Endothelial cell of umbilical vein (primary cell): ENCODE data around the gene RAB37. TPM values are rescaled to one million over a fixed set of nuclear protein-coding genes. Genes with fewer than 3 reads are reported as not detected.

ENCODE experiments used
- BruUV-seq: library from RNA; stranded (reverse); fragments of 400-500 nt; replicated peaks from 2 replicates; lab custom pipeline; 2021; lab: Mats Ljungman, UMichigan
- CTCF ChIA-PET: fragments of 300-600, 350-600 bp; sonication (Branson Sonifier 250); formaldehyde crosslinking; loops from one replicate; lab custom pipeline; 2021; ENCODE audit warnings: antibody characterized with exemption, inconsistent platforms; lab: Charles Lee
- POLR2A ChIA-PET: fragments of 300-600, 350-600 bp; sonication (Branson Sonifier 250); formaldehyde crosslinking; loops from one replicate; lab custom pipeline; 2021; ENCODE audit warnings: antibody characterized with exemption, inconsistent platforms; lab: Charles Lee
- DNase-seq: peaks from one replicate; pipeline ENCODE4 v3.0.0-alpha.2; 2011; ENCODE audit warnings: low read depth, low spot score
- FAIRE-seq: peaks from 2 replicates; lab custom pipeline; 2011; peaks lifted over from hg19 to GRCh38; lab: Jason Lieb, UNC
- H2AFZ ChIP-seq: 2 replicates; pipeline ENCODE4 v1.6.0; 2012; ENCODE audit warnings: low read depth, low read length, control low read depth, inconsistent platforms
- H3K27ac ChIP-seq: 2 replicates; pipeline ENCODE4 v1.5.1; 2011; ENCODE audit warnings: low read depth, mild to moderate bottlenecking, control low read depth, low read length, moderate library complexity; ENCODE audit not compliant: insufficient read depth
- H3K27me3 ChIP-seq, 2 experiments: 2 replicates each; pipeline versions ENCODE4 v1.6.0 to v1.6.1; 2011; ENCODE audit warnings: low read length in 2 of 2, mixed read lengths in 1 of 2; ENCODE audit not compliant: control insufficient read depth in 2 of 2, insufficient read depth in 2 of 2
- H3K36me3 ChIP-seq, 2 experiments: 2 replicates in 1 of 2; 3 replicates in 1 of 2; pipeline ENCODE4 v1.5.1; 2011; ENCODE audit warnings: low read length in 2 of 2, mild to moderate bottlenecking in 1 of 2, moderate library complexity in 1 of 2; ENCODE audit not compliant: control insufficient read depth in 2 of 2, insufficient read depth in 2 of 2; ENCODE audit errors: extremely low read depth in 1 of 2
- H3K4me1 ChIP-seq: 3 replicates; pipeline ENCODE4 v1.5.1; 2011; ENCODE audit warnings: mild to moderate bottlenecking, low read length; ENCODE audit not compliant: control insufficient read depth, insufficient read depth; ENCODE audit errors: extremely low read depth
- H3K4me2 ChIP-seq: 2 replicates; pipeline ENCODE4 v1.6.1; 2011; ENCODE audit warnings: low read length, control low read depth, mixed read lengths; ENCODE audit not compliant: insufficient read depth
- H3K4me3 ChIP-seq, 3 experiments: fragments of 200-600 bp in 1 of 3; sonication (generic), shearing (Covaris generic) in 1 of 3; replicated peaks in 1 of 3; 2 replicates each; pipeline ENCODE4 v1.5.1; 2011 to 2016; ENCODE audit warnings: control low read depth in 3 of 3, low read length in 3 of 3, mild to moderate bottlenecking in 2 of 3, inconsistent platforms in 1 of 3, low read depth in 1 of 3, moderate library complexity in 1 of 3; ENCODE audit not compliant: insufficient read depth in 1 of 3
- H3K79me2 ChIP-seq: 2 replicates; pipeline ENCODE4 v1.6.0; 2012; ENCODE audit warnings: low read length, inconsistent platforms; ENCODE audit not compliant: control insufficient read depth, insufficient read depth
- H3K9ac ChIP-seq: replicated peaks from 2 replicates; pipeline ENCODE3; 2011; ENCODE audit warnings: low read length, control low read depth; ENCODE audit not compliant: insufficient read depth; ENCODE audit errors: extremely low read depth
- H3K9me1 ChIP-seq: replicated peaks from 3 replicates; pipeline ENCODE4 v1.6.0; 2011; ENCODE audit warnings: mild to moderate bottlenecking, low read length; ENCODE audit not compliant: control insufficient read depth, insufficient read depth; ENCODE audit errors: extremely low read depth
- H3K9me3 ChIP-seq: replicated peaks from 2 replicates; pipeline ENCODE4 v1.5.1; 2012; ENCODE audit warnings: low read length, inconsistent platforms; ENCODE audit not compliant: control insufficient read depth, insufficient read depth
- H4K20me1 ChIP-seq: replicated peaks from 2 replicates; pipeline ENCODE3; 2011; ENCODE audit warnings: mild to moderate bottlenecking, low read length; ENCODE audit not compliant: control insufficient read depth, insufficient read depth; ENCODE audit errors: extremely low read depth
- CTCF ChIP-seq, 2 donors: IDR thresholded peaks; 1 replicate in 1 of 2; 2 replicates in 1 of 2; pipeline ENCODE4 v1.5.1; 2011; ENCODE audit warnings: low read length in 2 of 2, mild to moderate bottlenecking in 2 of 2, moderate library complexity in 2 of 2, control low read depth in 1 of 2, inconsistent platforms in 1 of 2, low read depth in 1 of 2; ENCODE audit not compliant: insufficient read depth in 1 of 2; ENCODE audit errors: extremely low read depth in 1 of 2
- EZH2 ChIP-seq: IDR thresholded peaks from 2 replicates; pipeline ENCODE4 v1.6.1; 2012; ENCODE audit warnings: borderline replicate concordance, low read depth, mild to moderate bottlenecking, moderate library complexity, low read length, inconsistent platforms; ENCODE audit not compliant: severe bottlenecking
- FOS ChIP-seq: IDR thresholded peaks from 2 replicates; pipeline ENCODE4 v1.6.1; 2011; ENCODE audit warnings: mild to moderate bottlenecking, low read length, moderate library complexity, borderline replicate concordance; ENCODE audit not compliant: insufficient read depth
- GATA2 ChIP-seq: IDR thresholded peaks from 2 replicates; pipeline ENCODE4 v1.7.0; 2011; ENCODE audit warnings: low read depth, mild to moderate bottlenecking, moderate library complexity, mixed read lengths, low read length; ENCODE audit not compliant: insufficient read length, insufficient read depth
- JUN ChIP-seq: IDR thresholded peaks from 2 replicates; pipeline ENCODE4 v1.6.1; 2011; ENCODE audit warnings: borderline replicate concordance, low read depth; ENCODE audit not compliant: insufficient read length, insufficient read depth
- MAX ChIP-seq: IDR thresholded peaks from 2 replicates; pipeline ENCODE4 v1.6.1; 2011; ENCODE audit not compliant: insufficient read depth, insufficient read length
- dilution Hi-C: fragments of 300-500 bp; cut with MboI; formaldehyde crosslinking; loops from one replicate; pipeline ENCODE4 v1.15.0; 2019; ENCODE audit warnings: low sequenced_read_pairs; ENCODE audit not compliant: extremely low pct_ligation_motif_present
- intact Hi-C: fragments of 100-400 bp; cut with micrococcal nuclease; formaldehyde crosslinking; loops from one replicate; pipeline ENCODE4 v1.10.0; 2022
- polyA plus RNA-seq, 4 experiments: library from polyadenylated mRNA; depleted of rRNA in 3 of 4; stranded (reverse) in 3 of 4; unstranded in 1 of 4; fragments of >200 nt; gene quantifications; 2 replicates each; pipeline versions ENCODE4 v1.2.1 to v1.2.3, GENCODE V29; 2011 to 2012; ENCODE audit warnings: missing spikeins in 1 of 4
- total RNA-seq: library from RNA; stranded (reverse); gene quantifications from 2 replicates; pipeline ENCODE4 v1.2.3, GENCODE V29; 2021

Gene RAB37
- total and polyA plus RNA-seq, 2 donors (not counting 3 experiments of a cell fraction or from before 2014, with no cell fraction given) = 0.11 TPM; not detected in 1

GRCh38 chr17:74743755-74744154, 6.7 kb downstream of the RAB37 start:
- no peaks in the 10 kb centered on the region for H4K20me1 ChIP-seq
- H3K27ac ChIP-seq = no peak overlapping the region
- H3K36me3 ChIP-seq = no peaks in the 10 kb centered on the region
- dilution Hi-C loops = no loop called here
- H3K9me3 ChIP-seq = no peaks in the 10 kb centered on the region
- ChIA-PET POLR2A (no interaction called here), CTCF (interaction anchor here (1.6 to 4.2 kb wide), 2 partner anchors 19 to 120 kb away, joined by 6 to 83 read pairs; no protein-coding TSS in a partner anchor)
- DNase-seq (no peak), FAIRE-seq (no peak)
- no peak overlapping the region for H2AFZ ChIP-seq
- no peak overlapping the region for H3K9ac ChIP-seq
- H3K4me1 ChIP-seq = peaks cover 8% of the 10 kb centered on the region
- no peaks in the 10 kb centered on the region for H3K79me2 ChIP-seq
- peaks cover 3 to 9% of the 10 kb centered on the region in 2 experiments for H3K27me3 ChIP-seq
- no TSS peak for BruUV-seq
- TF ChIP-seq JUN (no peak), FOS (no peak), MAX (no peak), GATA2 (no peak), EZH2 (no peak), CTCF (IDR thresholded peaks at IDR 0.05; ENCODE audit: extremely low read depth in 1 of 2, insufficient read depth in 1 of 2, low read depth in 1 of 2, low read length in 2 of 2) (no peak)
- no peaks in the 10 kb centered on the region for H3K9me1 ChIP-seq
- no peak overlapping the region for H3K4me3 ChIP-seq
- intact Hi-C loops = loop anchor here (1.0 to 10.0 kb wide), 5 partner anchors 27 to 1429 kb away; partner anchors contain the start of gene CDC42EP4
- H3K4me2 ChIP-seq = no peak overlapping the region
